H1 (cell line): ENCODE measurements around the gene KCTD10. TPM values are rescaled to one million over a fixed set of nuclear protein-coding genes. Genes with fewer than 3 reads are reported as not detected.

Experiments used
- CTCF ChIA-PET: fragments of 300-600 bp; sonication (Branson Sonifier 250); formaldehyde crosslinking; loops from one replicate; lab custom pipeline; 2021; ENCODE audit not compliant: partially characterized antibody; lab: Charles Lee
- POLR2A ChIA-PET: fragments of 300-600 bp; sonication (Branson Sonifier 250); formaldehyde crosslinking; loops from one replicate; lab custom pipeline; 2021; ENCODE audit warnings: inconsistent platforms; ENCODE audit not compliant: partially characterized antibody; lab: Charles Lee
- DNase-seq, 2 experiments: peaks; one replicate each; pipeline versions ENCODE4 v3.0.0 to v3.0.0-alpha.2; 2010 to 2022; ENCODE audit warnings: low spot score in 2 of 2, low read depth in 1 of 2, mixed read lengths in 1 of 2
- FAIRE-seq: peaks from 2 replicates; lab custom pipeline; 2011; peaks lifted over from hg19 to GRCh38; lab: Jason Lieb, UNC
- H2AFZ ChIP-seq: 2 replicates; pipeline ENCODE4 v1.8.1; 2012; ENCODE audit warnings: low read length, inconsistent platforms
- H2AK5ac ChIP-seq: 2 replicates; pipeline ENCODE4 v1.6.1; 2013; ENCODE audit warnings: low read depth, low read length
- H2BK120ac ChIP-seq: replicated peaks from 2 replicates; pipeline ENCODE3; 2013; ENCODE audit warnings: low read depth, low read length, inconsistent platforms
- H2BK12ac ChIP-seq: 2 replicates; pipeline ENCODE4 v1.6.1; 2013; ENCODE audit warnings: low read depth, low read length
- H2BK15ac ChIP-seq: 2 replicates; pipeline ENCODE4 v1.6.1; 2013; ENCODE audit warnings: low read length
- H2BK20ac ChIP-seq: 2 replicates; pipeline ENCODE4 v1.6.1; 2013; ENCODE audit warnings: low read length
- H2BK5ac ChIP-seq: 2 replicates; pipeline ENCODE4 v1.6.1; 2013; ENCODE audit warnings: low read depth, low read length
- H3K14ac ChIP-seq: 2 replicates; pipeline ENCODE4 v1.6.1; 2013; ENCODE audit warnings: inconsistent platforms; ENCODE audit not compliant: insufficient read length
- H3K18ac ChIP-seq: 2 replicates; pipeline ENCODE4 v1.6.1; 2013; ENCODE audit warnings: low read length; ENCODE audit errors: extremely low read depth
- H3K23ac ChIP-seq: 2 replicates; pipeline ENCODE4 v1.6.1; 2013; ENCODE audit warnings: inconsistent platforms; ENCODE audit not compliant: insufficient read length
- H3K23me2 ChIP-seq: 2 replicates; pipeline ENCODE4 v1.6.1; 2013; ENCODE audit warnings: low read depth, low read length
- H3K27ac ChIP-seq: 2 replicates; pipeline ENCODE4 v1.6.1; 2011; ENCODE audit warnings: low read depth, low read length, inconsistent platforms
- H3K27me3 ChIP-seq, 4 experiments: replicated peaks in 1 of 4; 1 replicate in 1 of 4; 2 replicates in 3 of 4; pipeline versions ENCODE4 v1.6.1 to v1.8.1; 2011 to 2013; ENCODE audit warnings: low read length in 3 of 4, mild to moderate bottlenecking in 3 of 4, inconsistent platforms in 2 of 4, mixed read lengths in 2 of 4, moderate library complexity in 1 of 4; ENCODE audit not compliant: control insufficient read depth in 3 of 4, insufficient read depth in 3 of 4; ENCODE audit errors: extremely low read depth in 1 of 4
- H3K36me3 ChIP-seq, 4 experiments: 2 replicates each; pipeline versions ENCODE4 v1.6.1 to v1.8.1; 2011 to 2013; ENCODE audit warnings: mild to moderate bottlenecking in 4 of 4, low read length in 3 of 4, moderate library complexity in 2 of 4, control low read depth in 1 of 4, inconsistent platforms in 1 of 4; ENCODE audit not compliant: insufficient read depth in 4 of 4, control insufficient read depth in 2 of 4
- H3K4ac ChIP-seq: replicated peaks from 2 replicates; pipeline ENCODE3; 2013; ENCODE audit warnings: low read length, low read depth, mixed read lengths, inconsistent platforms; ENCODE audit not compliant: insufficient read length
- H3K4me1 ChIP-seq, 4 experiments: replicated peaks in 1 of 4; 1 replicate in 1 of 4; 2 replicates in 3 of 4; pipeline versions ENCODE4 v1.6.1 to v1.8.1; 2011 to 2013; ENCODE audit warnings: low read length in 3 of 4, inconsistent platforms in 2 of 4, mixed read lengths in 1 of 4; ENCODE audit not compliant: insufficient read depth in 4 of 4, control insufficient read depth in 3 of 4
- H3K4me2 ChIP-seq, 2 experiments: 2 replicates each; pipeline versions ENCODE4 v1.6.1 to v1.8.1; 2011 to 2013; ENCODE audit warnings: low read depth in 2 of 2, low read length in 2 of 2, control low read depth in 1 of 2, inconsistent platforms in 1 of 2, mild to moderate bottlenecking in 1 of 2; ENCODE audit not compliant: insufficient read depth in 1 of 2
- H3K4me3 ChIP-seq, 4 experiments: fragments of 200-600, 300-600 bp in 1 of 4; sonication (generic), shearing (Covaris generic), sonication (Bioruptor Twin) in 1 of 4; 2 replicates each; pipeline versions ENCODE4 v1.5.1 to v1.8.1; 2011 to 2016; ENCODE audit warnings: low read length in 4 of 4, low read depth in 3 of 4, control low read depth in 2 of 4, inconsistent platforms in 2 of 4, mild to moderate bottlenecking in 2 of 4, mixed read lengths in 1 of 4, moderate library complexity in 1 of 4; ENCODE audit not compliant: insufficient read depth in 2 of 4; ENCODE audit errors: extremely low read depth in 1 of 4
- H3K56ac ChIP-seq: replicated peaks from 2 replicates; pipeline ENCODE3; 2013; ENCODE audit warnings: low read depth, mild to moderate bottlenecking, mixed read lengths, low read length, inconsistent platforms; ENCODE audit not compliant: insufficient read length
- H3K79me1 ChIP-seq: 2 replicates; pipeline ENCODE4 v1.6.1; 2013; ENCODE audit warnings: low read depth, low read length, control low read depth
- H3K79me2 ChIP-seq, 2 experiments: 2 replicates each; pipeline versions ENCODE4 v1.6.1 to v1.8.1; 2012 to 2013; ENCODE audit warnings: low read length in 2 of 2, mild to moderate bottlenecking in 2 of 2, inconsistent platforms in 1 of 2; ENCODE audit not compliant: insufficient read depth in 2 of 2, control insufficient read depth in 1 of 2
- H3K9ac ChIP-seq, 4 experiments: replicated peaks in 1 of 4; 1 replicate in 1 of 4; 2 replicates in 3 of 4; pipeline versions ENCODE4 v1.6.1 to v1.8.1; 2011 to 2013; ENCODE audit warnings: low read depth in 3 of 4, low read length in 3 of 4, control low read depth in 2 of 4, mild to moderate bottlenecking in 2 of 4, moderate library complexity in 2 of 4, inconsistent platforms in 1 of 4; ENCODE audit errors: extremely low read depth in 1 of 4
- H3K9me3 ChIP-seq, 2 experiments: 2 replicates each; pipeline versions ENCODE4 v1.6.1 to v1.8.1; 2012 to 2013; ENCODE audit warnings: mild to moderate bottlenecking in 2 of 2, moderate library complexity in 2 of 2, control low read depth in 1 of 2, inconsistent platforms in 1 of 2, low read depth in 1 of 2, low read length in 1 of 2, mixed read lengths in 1 of 2; ENCODE audit not compliant: insufficient read depth in 2 of 2
- H4K20me1 ChIP-seq, 2 experiments: replicated peaks in 1 of 2; 2 replicates each; pipeline versions ENCODE3 to v1.8.1; 2011 to 2013; ENCODE audit warnings: inconsistent platforms in 2 of 2, low read length in 2 of 2, mild to moderate bottlenecking in 1 of 2; ENCODE audit not compliant: insufficient read depth in 2 of 2, control insufficient read depth in 1 of 2
- H4K5ac ChIP-seq: 2 replicates; pipeline ENCODE4 v1.6.1; 2013; ENCODE audit warnings: low read length, low read depth, mixed read lengths, inconsistent platforms; ENCODE audit not compliant: insufficient read length
- H4K8ac ChIP-seq: 2 replicates; pipeline ENCODE4 v1.8.0; 2013; ENCODE audit warnings: mild to moderate bottlenecking, moderate library complexity, low read length, inconsistent platforms; ENCODE audit not compliant: insufficient read depth; ENCODE audit errors: extremely low read depth
- H4K91ac ChIP-seq: replicated peaks from 2 replicates; pipeline ENCODE3; 2013; ENCODE audit warnings: low read length, mixed read lengths, inconsistent platforms; ENCODE audit not compliant: insufficient read length
- ASH2L ChIP-seq: fragments of 200-600, 300-600 bp; sonication (generic); IDR thresholded peaks from one replicate; pipeline ENCODE4 v1.7.1; 2017; ENCODE audit warnings: low read length
- CHD1 ChIP-seq: IDR thresholded peaks from 2 replicates; pipeline ENCODE4 v1.6.1; 2012; ENCODE audit warnings: low read depth, low read length, improper control_type of control experiment
- EGR1 ChIP-seq: IDR thresholded peaks from 2 replicates; pipeline ENCODE4 v1.6.1; 2011; ENCODE audit warnings: low read depth, low read length, borderline replicate concordance
- GTF2F1 ChIP-seq: IDR thresholded peaks from 2 replicates; pipeline ENCODE4 v1.6.1; 2012; ENCODE audit warnings: low read depth, low read length, improper control_type of control experiment, borderline replicate concordance
- JUND ChIP-seq: IDR thresholded peaks from 2 replicates; pipeline ENCODE4 v1.6.1; 2011; ENCODE audit warnings: mild to moderate bottlenecking, improper control_type of control experiment, low read length
- PHF8 ChIP-seq: fragments of 200-600 bp; sonication (generic); conservative IDR thresholded peaks from 2 replicates; pipeline ENCODE4 v1.7.1; 2012; ENCODE audit warnings: low read depth, mild to moderate bottlenecking, inconsistent platforms, low read length, moderate library complexity
- RBBP5 ChIP-seq: IDR thresholded peaks from 2 replicates; pipeline ENCODE4 v1.7.1; 2012; ENCODE audit warnings: low read depth, mild to moderate bottlenecking, inconsistent platforms, low read length, moderate library complexity, borderline replicate concordance
- SIN3A ChIP-seq, 2 experiments: IDR thresholded peaks in 1 of 2; conservative IDR thresholded peaks in 1 of 2; 2 replicates each; pipeline ENCODE4 v1.6.1; 2011 to 2012; ENCODE audit warnings: low read length in 2 of 2, improper control_type of control experiment in 1 of 2, low read depth in 1 of 2, mild to moderate bottlenecking in 1 of 2
- SP2 ChIP-seq: IDR thresholded peaks from 2 replicates; pipeline ENCODE4 v1.6.1; 2012; ENCODE audit warnings: mild to moderate bottlenecking, low read length, inconsistent platforms
- SUZ12 ChIP-seq: fragments of 200-600 bp; sonication (generic); IDR thresholded peaks from 2 replicates; pipeline ENCODE4 v1.6.1; 2012; ENCODE audit warnings: mild to moderate bottlenecking, inconsistent platforms, low read length, moderate library complexity, mixed read lengths
- TCF12 ChIP-seq: IDR thresholded peaks from 2 replicates; pipeline ENCODE4 v1.6.1; 2011; ENCODE audit warnings: low read depth, mild to moderate bottlenecking, low read length
- ZNF274 ChIP-seq: IDR thresholded peaks from 2 replicates; pipeline ENCODE4 v1.7.0; 2012; ENCODE audit warnings: low read length, borderline replicate concordance; ENCODE audit errors: extremely low read depth
- WGBS, 2 experiments: shearing (Covaris generic) in 1 of 2; methylation state at CpG; one replicate each; pipeline versions ENCODE4 v1.1.6 to v1.1.7; 2013 to 2015; ENCODE audit warnings: low lambda C conversion rate in 2 of 2, mixed read lengths in 2 of 2, inconsistent platforms in 1 of 2, low coverage in 1 of 2, missing lambda C conversion rate in 1 of 2; ENCODE audit not compliant: insufficient replicate concordance in 2 of 2, insufficient coverage in 1 of 2, insufficient read length in 1 of 2; ENCODE audit errors: extremely low coverage in 1 of 2, missing lambda C conversion rate in 1 of 2; 5-methylcytosine and 5-hydroxymethylcytosine counted together
- polyA plus RNA-seq, 7 experiments: library from polyadenylated mRNA; depleted of rRNA in 3 of 7; stranded (reverse) in 5 of 7; unstranded in 2 of 7; fragments of >200 nt in 5 of 7; fragments of 200-250 nt in 2 of 7; gene quantifications; 1 replicate in 5 of 7; 2 replicates in 1 of 7; 4 replicates in 1 of 7; pipeline versions ENCODE4 v1.2.1 to v1.2.3, GENCODE V29; 2011 to 2013; ENCODE audit warnings: missing spikeins in 2 of 7, mixed read lengths in 2 of 7
- total RNA-seq: library from RNA; stranded (reverse); fragmentation: NEBNext Ultra II Directional; extraction: Animal tissue kit (Norgen Biotek cat#: 25700); gene quantifications from 2 replicates; pipeline ENCODE4 v1.2.1, GENCODE V29; 2021

The KCTD10 gene
- total and polyA plus RNA-seq, 2 of the 8 experiments (the other 6 are each of a cell fraction or from before 2014, with no cell fraction given) = 45.3 to 52.4 TPM

DNA sequence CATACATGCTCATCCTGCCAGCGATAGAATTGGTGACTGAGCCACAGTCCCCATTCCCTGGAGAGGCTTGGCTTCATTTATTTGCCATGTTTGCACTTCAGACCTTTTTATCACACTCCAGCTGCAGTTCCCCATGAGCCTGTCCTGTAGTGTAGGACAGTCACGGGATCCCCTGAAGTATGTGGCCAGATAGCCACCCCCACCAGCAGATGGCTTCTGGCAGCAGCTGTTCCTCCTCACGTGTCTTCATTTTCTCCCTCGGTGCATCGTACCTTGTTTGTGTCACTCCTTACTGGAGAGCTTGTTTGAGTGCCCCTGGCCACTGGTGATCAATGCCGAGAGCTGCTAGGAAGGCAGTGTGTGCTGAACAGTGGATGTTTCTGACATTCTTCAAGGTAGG is 40.5 kb upstream of the KCTD10 start:
- no peak overlapping the region for H2AFZ ChIP-seq
- H2AK5ac ChIP-seq = no peak overlapping the region
- H2BK20ac ChIP-seq = no peak overlapping the region
- no peak overlapping the region for H3K9ac ChIP-seq
- H2BK12ac ChIP-seq = no peak overlapping the region
- no peak overlapping the region for H4K91ac ChIP-seq
- H3K9me3 ChIP-seq = no peaks in the 10 kb centered on the region
- H3K23ac ChIP-seq = no peak overlapping the region
- H2BK120ac ChIP-seq = no peak overlapping the region
- no peak overlapping the region for H4K8ac ChIP-seq
- H3K79me1 ChIP-seq = no peaks in the 10 kb centered on the region
- CTCF ChIA-PET = interaction anchor here (0.8 to 6.6 kb wide), 27 partner anchors 9 to 282 kb away, joined by 3 to 75 read pairs (median 4); partner anchors contain the start of genes MMAB and MVK
- H3K27me3 ChIP-seq = no peaks in the 10 kb centered on the region
- H3K4me3 ChIP-seq = no peak overlapping the region
- H2BK5ac ChIP-seq = no peak overlapping the region
- H3K27ac ChIP-seq = no peak overlapping the region
- no peaks in the 10 kb centered on the region for H3K79me2 ChIP-seq
- no peak overlapping the region for H3K18ac ChIP-seq
- H4K5ac ChIP-seq = no peak overlapping the region
- no peak for FAIRE-seq
- H4K20me1 ChIP-seq = peaks cover 0 to 4% of the 10 kb centered on the region in 2 experiments
- POLR2A ChIA-PET = no interaction called here
- H3K23me2 ChIP-seq = no peaks in the 10 kb centered on the region
- 87% methylated on average over 6 of the region's 6 CpGs; no CpG with 5 or more reads in 1 of the 2 experiments for WGBS, 2 experiments
- H3K4me1 ChIP-seq = peaks cover 0 to 7% (median 0%) of the 10 kb centered on the region in 4 experiments; a peak in 1 of 7 replicates
- H2BK15ac ChIP-seq = no peak overlapping the region
- TF ChIP-seq GTF2F1 (no peak), TCF12 (no peak), SP2 (no peak), ZNF274 (no peak), ASH2L (no peak), RBBP5 (no peak), JUND (no peak), EGR1 (no peak), SUZ12 (no peak), PHF8 (no peak), SIN3A (conservative IDR thresholded peaks at IDR 0.05 in 1 of 2, IDR thresholded peaks at IDR 0.05 in 1 of 2; ENCODE audit: low read depth in 1 of 2, low read length in 2 of 2) (no peak), CHD1 (no peak)
- H3K4me2 ChIP-seq = no peak overlapping the region
- no peak overlapping the region for H3K4ac ChIP-seq
- no peak for DNase-seq
- H3K14ac ChIP-seq = no peak overlapping the region
- peaks cover 2 to 21% (median 7%) of the 10 kb centered on the region in 4 experiments; a peak in 5 of 8 replicates for H3K36me3 ChIP-seq
- H3K56ac ChIP-seq = no peak overlapping the region
